Activated T-cell treated with anti-CD3 and anti-CD28 coated beads, Interleukin-2, amount 50 U/mL, for 48 hours (primary cell): ENCODE data around the gene C11orf42.
"Not testable (repeated sequence)": the region's sequence is repeated elsewhere in the genome, so short reads cannot be mapped to it uniquely, and the experiment has no call there.

Experiments used
- DNase-seq, 2 experiments: peaks; one replicate each; pipeline ENCODE4 v3.0.0-alpha.2; 2020

Gene C11orf42

GRCh38 chr11:6223854-6224253, 18.5 kb downstream of the C11orf42 start:
- no peak for DNase-seq

- no peak for DNase-seq
Measured at GRCh38 chr11:6224421-6224820, 19.1 kb downstream of the C11orf42 start.

- DNase-seq = no peak
Measured at GRCh38 chr11:6225024-6225423, 19.7 kb downstream of the C11orf42 start.

- no peak for DNase-seq
Measured at GRCh38 chr11:6225896-6226295, 20.5 kb downstream of the C11orf42 start.

GRCh38 chr11:6228520-6228919, 23.2 kb downstream of the C11orf42 start:
- DNase-seq = no peak

- DNase-seq = no peak
Measured at GRCh38 chr11:6229911-6230310, 24.6 kb downstream of the C11orf42 start.

GRCh38 chr11:6232899-6233298, 27.5 kb downstream of the C11orf42 start:
- DNase-seq = no peak

GRCh38 chr11:6233984-6234386, 28.6 kb downstream of the C11orf42 start:
- DNase-seq = no peak

GRCh38 chr11:6234387-6235107, 29.2 kb downstream of the C11orf42 start, which contains the start of gene FHIP1B:
Gene FHIP1B, minus strand, starts transcription at chr11:6234636. Its CDS starts 10,120 bp downstream, at chr11:6224516.
- peak; percentile 99 for DNase-seq

GRCh38 chr11:6237266-6237665, 31.9 kb downstream of the C11orf42 start:
- no peak for DNase-seq

GRCh38 chr11:6237761-6238302, 32.5 kb downstream of the C11orf42 start:
- DNase-seq = no peak

GRCh38 chr11:6238902-6239301, 33.5 kb downstream of the C11orf42 start, which contains the start of gene CNGA4:
Gene CNGA4, plus strand, starts transcription at chr11:6239089. Its CDS starts 118 bp downstream, at chr11:6239207.
- no peak for DNase-seq

- DNase-seq = no peak
Measured at GRCh38 chr11:6240139-6240538, 34.8 kb downstream of the C11orf42 start.

- no peak for DNase-seq
Measured at GRCh38 chr11:6240781-6241180, 35.4 kb downstream of the C11orf42 start.

GRCh38 chr11:6241316-6241715, 36.0 kb downstream of the C11orf42 start:
- DNase-seq = no peak

- no peak for DNase-seq
Measured at GRCh38 chr11:6245536-6245935, 40.2 kb downstream of the C11orf42 start.

GRCh38 chr11:6248248-6248647, 42.9 kb downstream of the C11orf42 start:
- no peak for DNase-seq

GRCh38 chr11:6248897-6249296, 43.5 kb downstream of the C11orf42 start:
- DNase-seq = not testable (repeated sequence)

GRCh38 chr11:6249770-6250555, 44.6 kb downstream of the C11orf42 start:
- DNase-seq = no peak

- DNase-seq = peak; percentile 66 to 77
Measured at GRCh38 chr11:6251120-6251733, 45.9 kb downstream of the C11orf42 start.

GRCh38 chr11:6251990-6252473, 46.7 kb downstream of the C11orf42 start:
- no peak for DNase-seq

GRCh38 chr11:6253197-6253596, 47.8 kb downstream of the C11orf42 start:
- DNase-seq = no peak

GRCh38 chr11:6258141-6258540, 52.8 kb downstream of the C11orf42 start:
- DNase-seq = no peak
